H1 (cell line): ENCODE measurements around the gene AKIRIN1. TPM values are rescaled to one million over a fixed set of nuclear protein-coding genes. Genes with fewer than 3 reads are reported as not detected.
A peak's percentile ranks its signal among the peaks of the same experiment; 100 is the strongest.

Experiments used
- BCL11A ChIP-seq, 2 experiments: IDR thresholded peaks; one replicate each; pipeline ENCODE4 v1.6.1; 2011; ENCODE audit warnings: low read depth in 2 of 2, low read length in 2 of 2, mild to moderate bottlenecking in 2 of 2
- CEBPB ChIP-seq: IDR thresholded peaks from 2 replicates; pipeline ENCODE4 v1.6.1; 2012; ENCODE audit warnings: low read depth, low read length
- EGR1 ChIP-seq: IDR thresholded peaks from 2 replicates; pipeline ENCODE4 v1.6.1; 2011; ENCODE audit warnings: low read depth, low read length, borderline replicate concordance
- EZH2 ChIP-seq: fragments of 200-600 bp; sonication (generic); IDR thresholded peaks from 2 replicates; pipeline ENCODE4 v1.7.1; 2012; ENCODE audit warnings: low read depth, mild to moderate bottlenecking, moderate library complexity, low read length, inconsistent platforms; ENCODE audit not compliant: severe bottlenecking
- GTF2F1 ChIP-seq: IDR thresholded peaks from 2 replicates; pipeline ENCODE4 v1.6.1; 2012; ENCODE audit warnings: low read depth, low read length, improper control_type of control experiment, borderline replicate concordance
- HDAC6 ChIP-seq: IDR thresholded peaks from one replicate; pipeline ENCODE4 v1.7.1; 2012; ENCODE audit warnings: low read depth, mild to moderate bottlenecking, inconsistent platforms, low read length, moderate library complexity
- MAFK ChIP-seq: IDR thresholded peaks from 2 replicates; pipeline ENCODE4 v1.6.1; 2012; ENCODE audit warnings: low read depth, mild to moderate bottlenecking, improper control_type of control experiment, low read length
- NRF1 ChIP-seq: IDR thresholded peaks from 2 replicates; pipeline ENCODE4 v1.6.1; 2011; ENCODE audit warnings: mild to moderate bottlenecking, low read depth, low read length, improper control_type of control experiment
- POLR2AphosphoS5 ChIP-seq: IDR thresholded peaks from 2 replicates; pipeline ENCODE4 v1.6.1; 2011; ENCODE audit warnings: low read depth, low read length
- SIRT6 ChIP-seq: IDR thresholded peaks from one replicate; pipeline ENCODE4 v1.7.1; 2012; ENCODE audit warnings: low read length, inconsistent platforms
- SP4 ChIP-seq: IDR thresholded peaks from 2 replicates; pipeline ENCODE4 v1.6.1; 2012; ENCODE audit warnings: low read length, inconsistent platforms
- TBP ChIP-seq: IDR thresholded peaks from 2 replicates; pipeline ENCODE4 v1.6.1; 2011; ENCODE audit warnings: low read depth, low read length, improper control_type of control experiment
- YY1 ChIP-seq: IDR thresholded peaks from 2 replicates; pipeline ENCODE4 v1.6.1; 2011; ENCODE audit warnings: low read depth, mild to moderate bottlenecking, low read length
- polyA plus RNA-seq, 7 experiments: library from polyadenylated mRNA; depleted of rRNA in 3 of 7; stranded (reverse) in 5 of 7; unstranded in 2 of 7; fragments of >200 nt in 5 of 7; fragments of 200-250 nt in 2 of 7; gene quantifications; 1 replicate in 5 of 7; 2 replicates in 1 of 7; 4 replicates in 1 of 7; pipeline versions ENCODE4 v1.2.1 to v1.2.3, GENCODE V29; 2011 to 2013; ENCODE audit warnings: missing spikeins in 2 of 7, mixed read lengths in 2 of 7
- total RNA-seq: library from RNA; stranded (reverse); fragmentation: NEBNext Ultra II Directional; extraction: Animal tissue kit (Norgen Biotek cat#: 25700); gene quantifications from 2 replicates; pipeline ENCODE4 v1.2.1, GENCODE V29; 2021
- TF ChIP-seq, protein P1 (sequence below): fragments of 300-600 bp; sonication (generic); IDR thresholded peaks from 2 replicates; pipeline ENCODE4 v1.7.1; 2012; ENCODE audit warnings: low read length, moderate library complexity, mild to moderate bottlenecking, inconsistent platforms; ENCODE audit not compliant: insufficient replicate concordance

The AKIRIN1 gene
- total and polyA plus RNA-seq, 2 of the 8 experiments (the other 6 are each of a cell fraction or from before 2014, with no cell fraction given): 148 to 236 TPM

GRCh38 chr1:38953433-38953860, 37.6 kb upstream of the AKIRIN1 start (continued):
- TF ChIP-seq, protein P1, sequence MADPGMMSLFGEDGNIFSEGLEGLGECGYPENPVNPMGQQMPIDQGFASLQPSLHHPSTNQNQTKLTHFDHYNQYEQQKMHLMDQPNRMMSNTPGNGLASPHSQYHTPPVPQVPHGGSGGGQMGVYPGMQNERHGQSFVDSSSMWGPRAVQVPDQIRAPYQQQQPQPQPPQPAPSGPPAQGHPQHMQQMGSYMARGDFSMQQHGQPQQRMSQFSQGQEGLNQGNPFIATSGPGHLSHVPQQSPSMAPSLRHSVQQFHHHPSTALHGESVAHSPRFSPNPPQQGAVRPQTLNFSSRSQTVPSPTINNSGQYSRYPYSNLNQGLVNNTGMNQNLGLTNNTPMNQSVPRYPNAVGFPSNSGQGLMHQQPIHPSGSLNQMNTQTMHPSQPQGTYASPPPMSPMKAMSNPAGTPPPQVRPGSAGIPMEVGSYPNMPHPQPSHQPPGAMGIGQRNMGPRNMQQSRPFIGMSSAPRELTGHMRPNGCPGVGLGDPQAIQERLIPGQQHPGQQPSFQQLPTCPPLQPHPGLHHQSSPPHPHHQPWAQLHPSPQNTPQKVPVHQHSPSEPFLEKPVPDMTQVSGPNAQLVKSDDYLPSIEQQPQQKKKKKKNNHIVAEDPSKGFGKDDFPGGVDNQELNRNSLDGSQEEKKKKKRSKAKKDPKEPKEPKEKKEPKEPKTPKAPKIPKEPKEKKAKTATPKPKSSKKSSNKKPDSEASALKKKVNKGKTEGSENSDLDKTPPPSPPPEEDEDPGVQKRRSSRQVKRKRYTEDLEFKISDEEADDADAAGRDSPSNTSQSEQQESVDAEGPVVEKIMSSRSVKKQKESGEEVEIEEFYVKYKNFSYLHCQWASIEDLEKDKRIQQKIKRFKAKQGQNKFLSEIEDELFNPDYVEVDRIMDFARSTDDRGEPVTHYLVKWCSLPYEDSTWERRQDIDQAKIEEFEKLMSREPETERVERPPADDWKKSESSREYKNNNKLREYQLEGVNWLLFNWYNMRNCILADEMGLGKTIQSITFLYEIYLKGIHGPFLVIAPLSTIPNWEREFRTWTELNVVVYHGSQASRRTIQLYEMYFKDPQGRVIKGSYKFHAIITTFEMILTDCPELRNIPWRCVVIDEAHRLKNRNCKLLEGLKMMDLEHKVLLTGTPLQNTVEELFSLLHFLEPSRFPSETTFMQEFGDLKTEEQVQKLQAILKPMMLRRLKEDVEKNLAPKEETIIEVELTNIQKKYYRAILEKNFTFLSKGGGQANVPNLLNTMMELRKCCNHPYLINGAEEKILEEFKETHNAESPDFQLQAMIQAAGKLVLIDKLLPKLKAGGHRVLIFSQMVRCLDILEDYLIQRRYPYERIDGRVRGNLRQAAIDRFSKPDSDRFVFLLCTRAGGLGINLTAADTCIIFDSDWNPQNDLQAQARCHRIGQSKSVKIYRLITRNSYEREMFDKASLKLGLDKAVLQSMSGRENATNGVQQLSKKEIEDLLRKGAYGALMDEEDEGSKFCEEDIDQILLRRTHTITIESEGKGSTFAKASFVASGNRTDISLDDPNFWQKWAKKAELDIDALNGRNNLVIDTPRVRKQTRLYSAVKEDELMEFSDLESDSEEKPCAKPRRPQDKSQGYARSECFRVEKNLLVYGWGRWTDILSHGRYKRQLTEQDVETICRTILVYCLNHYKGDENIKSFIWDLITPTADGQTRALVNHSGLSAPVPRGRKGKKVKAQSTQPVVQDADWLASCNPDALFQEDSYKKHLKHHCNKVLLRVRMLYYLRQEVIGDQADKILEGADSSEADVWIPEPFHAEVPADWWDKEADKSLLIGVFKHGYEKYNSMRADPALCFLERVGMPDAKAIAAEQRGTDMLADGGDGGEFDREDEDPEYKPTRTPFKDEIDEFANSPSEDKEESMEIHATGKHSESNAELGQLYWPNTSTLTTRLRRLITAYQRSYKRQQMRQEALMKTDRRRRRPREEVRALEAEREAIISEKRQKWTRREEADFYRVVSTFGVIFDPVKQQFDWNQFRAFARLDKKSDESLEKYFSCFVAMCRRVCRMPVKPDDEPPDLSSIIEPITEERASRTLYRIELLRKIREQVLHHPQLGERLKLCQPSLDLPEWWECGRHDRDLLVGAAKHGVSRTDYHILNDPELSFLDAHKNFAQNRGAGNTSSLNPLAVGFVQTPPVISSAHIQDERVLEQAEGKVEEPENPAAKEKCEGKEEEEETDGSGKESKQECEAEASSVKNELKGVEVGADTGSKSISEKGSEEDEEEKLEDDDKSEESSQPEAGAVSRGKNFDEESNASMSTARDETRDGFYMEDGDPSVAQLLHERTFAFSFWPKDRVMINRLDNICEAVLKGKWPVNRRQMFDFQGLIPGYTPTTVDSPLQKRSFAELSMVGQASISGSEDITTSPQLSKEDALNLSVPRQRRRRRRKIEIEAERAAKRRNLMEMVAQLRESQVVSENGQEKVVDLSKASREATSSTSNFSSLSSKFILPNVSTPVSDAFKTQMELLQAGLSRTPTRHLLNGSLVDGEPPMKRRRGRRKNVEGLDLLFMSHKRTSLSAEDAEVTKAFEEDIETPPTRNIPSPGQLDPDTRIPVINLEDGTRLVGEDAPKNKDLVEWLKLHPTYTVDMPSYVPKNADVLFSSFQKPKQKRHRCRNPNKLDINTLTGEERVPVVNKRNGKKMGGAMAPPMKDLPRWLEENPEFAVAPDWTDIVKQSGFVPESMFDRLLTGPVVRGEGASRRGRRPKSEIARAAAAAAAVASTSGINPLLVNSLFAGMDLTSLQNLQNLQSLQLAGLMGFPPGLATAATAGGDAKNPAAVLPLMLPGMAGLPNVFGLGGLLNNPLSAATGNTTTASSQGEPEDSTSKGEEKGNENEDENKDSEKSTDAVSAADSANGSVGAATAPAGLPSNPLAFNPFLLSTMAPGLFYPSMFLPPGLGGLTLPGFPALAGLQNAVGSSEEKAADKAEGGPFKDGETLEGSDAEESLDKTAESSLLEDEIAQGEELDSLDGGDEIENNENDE: no peak
- TF ChIP-seq POLR2AphosphoS5: no peak
- TF ChIP-seq EGR1: no peak
- TF ChIP-seq GTF2F1: no peak
- TF ChIP-seq SP4: no peak
- TF ChIP-seq TBP: no peak
- TF ChIP-seq SIRT6: no peak
- no peak for TF ChIP-seq HDAC6
- TF ChIP-seq CEBPB: peak; percentile 89
- TF ChIP-seq BCL11A (IDR thresholded peaks at IDR 0.05; ENCODE audit: low read depth in 2 of 2, low read length in 2 of 2): no peak
- TF ChIP-seq YY1: no peak
- TF ChIP-seq EZH2: no peak
- peak; percentile 77 for TF ChIP-seq MAFK
- TF ChIP-seq NRF1: no peak
